GM21528 (cell line): Measurements from ENCODE around the gene SORCS2.

ENCODE experiments used
- ATAC-seq: cut with Tn5 transposase; IDR thresholded peaks from one replicate; pipeline ENCODE4 v1.9.1; 2021; ENCODE audit warnings: mild to moderate bottlenecking, moderate library complexity; ENCODE audit not compliant: unreplicated experiment, low FRiP score

Gene SORCS2

DNA sequence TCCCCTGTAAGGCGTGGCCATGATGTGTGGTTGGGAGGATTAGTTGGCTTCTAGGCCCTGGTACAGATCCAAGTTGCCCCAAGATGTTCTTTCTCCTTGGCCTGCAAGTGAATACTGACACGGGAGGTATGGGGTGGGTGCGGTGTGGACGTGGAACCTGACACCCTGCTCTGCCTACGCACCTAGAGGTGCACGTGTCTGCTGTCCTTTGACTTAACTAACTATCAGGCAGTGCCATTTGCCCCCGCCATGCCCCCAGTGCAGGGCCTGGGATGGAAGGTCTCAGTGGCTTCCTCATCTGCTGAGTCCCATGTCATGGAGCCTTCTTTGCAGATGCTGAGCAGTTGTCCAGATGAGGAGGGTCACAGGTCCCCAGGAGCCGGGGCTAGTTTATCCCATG lies 151.6 kb downstream of the SORCS2 start:
- no peak for ATAC-seq

DNA sequence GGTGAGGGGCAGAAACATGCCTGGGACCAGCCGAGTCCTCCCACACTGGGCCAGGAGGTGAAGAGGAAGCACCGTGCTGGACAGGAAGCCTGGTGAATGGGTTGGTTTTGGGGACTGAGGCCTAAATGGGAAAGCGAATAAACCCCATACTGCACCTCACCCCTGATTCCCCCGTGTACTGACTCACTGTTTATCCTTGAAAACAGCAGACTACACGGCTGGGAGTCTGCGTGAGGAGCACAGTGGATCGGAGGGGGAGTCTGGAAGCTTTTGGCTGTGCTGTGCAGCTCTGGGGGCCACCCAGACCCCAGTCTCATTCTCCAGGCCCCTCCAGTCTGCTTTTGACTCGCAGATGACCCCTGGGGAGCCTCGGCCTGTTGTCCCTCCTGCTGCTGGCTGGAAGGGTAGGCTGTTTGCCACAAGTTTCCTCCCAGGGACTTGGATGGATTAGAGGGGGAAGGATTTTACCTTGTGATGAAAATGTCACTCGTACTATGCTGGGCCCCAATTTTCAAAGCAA lies 152.4 kb downstream of the SORCS2 start:
- no peak for ATAC-seq

DNA sequence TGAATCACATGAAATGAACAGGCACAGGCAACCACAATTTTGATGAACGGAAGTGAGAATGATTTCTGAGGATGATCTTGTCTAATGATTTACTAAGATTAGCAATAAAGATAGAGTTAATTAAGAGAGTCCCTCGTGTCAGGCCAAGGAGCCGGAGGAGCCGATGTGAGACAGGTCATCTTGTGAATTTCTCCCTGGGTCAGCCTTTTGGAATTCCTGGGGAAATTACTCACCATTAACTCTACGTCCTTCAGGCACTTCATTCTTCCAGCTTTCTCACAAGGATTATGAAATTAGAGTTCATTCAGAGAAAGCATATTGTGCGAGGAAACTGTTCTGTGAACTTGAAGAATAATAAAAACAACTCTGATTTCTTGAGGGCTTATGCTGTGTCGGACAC lies 155.6 kb downstream of the SORCS2 start:
- ATAC-seq, result no peak

DNA sequence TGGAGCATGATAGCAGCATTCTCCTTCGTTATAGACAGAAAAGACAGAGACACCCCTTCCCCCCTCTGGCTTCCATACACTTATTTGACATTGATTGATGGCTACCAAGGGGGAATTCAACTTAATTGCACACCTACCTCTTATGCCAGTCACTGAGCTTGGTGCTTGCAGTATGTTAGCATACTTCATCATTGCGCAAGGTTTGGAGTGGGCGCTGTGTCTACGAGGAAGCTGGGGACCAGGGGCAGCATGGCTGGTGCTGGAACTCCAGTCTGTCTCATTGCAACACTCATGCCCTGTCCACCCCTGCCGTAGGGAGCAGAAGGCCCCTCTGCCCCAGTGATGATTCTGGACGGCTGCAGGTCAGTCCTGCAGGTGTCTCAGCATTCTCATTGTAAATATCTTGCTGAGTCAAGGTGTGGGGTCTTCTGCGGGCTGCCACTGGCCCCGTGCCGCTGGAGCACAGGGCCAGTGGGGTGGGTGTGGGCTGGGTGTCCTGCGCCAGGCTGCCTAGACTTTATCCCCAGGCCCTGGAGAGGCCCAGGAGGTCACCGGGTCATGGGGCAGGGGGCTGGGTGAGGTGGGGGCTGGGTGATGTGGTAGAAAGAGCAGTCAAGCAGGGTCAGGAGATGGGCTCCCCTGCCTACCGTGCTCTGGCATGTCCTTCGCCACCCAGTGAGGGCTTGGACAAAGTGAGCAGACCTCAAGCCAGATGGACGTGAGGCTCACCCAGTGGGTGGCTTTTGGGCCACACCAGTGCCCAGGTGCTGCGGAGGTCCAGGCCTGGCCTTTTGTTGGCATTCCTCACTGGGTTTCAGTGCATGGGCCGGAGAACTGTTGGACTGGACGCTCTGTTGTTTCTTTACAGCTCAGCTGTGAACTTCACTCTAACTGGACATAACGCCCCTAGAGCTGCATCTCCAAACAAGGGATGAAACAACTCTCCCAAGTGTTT lies 156.9 kb downstream of the SORCS2 start:
- ATAC-seq, result no peak

DNA sequence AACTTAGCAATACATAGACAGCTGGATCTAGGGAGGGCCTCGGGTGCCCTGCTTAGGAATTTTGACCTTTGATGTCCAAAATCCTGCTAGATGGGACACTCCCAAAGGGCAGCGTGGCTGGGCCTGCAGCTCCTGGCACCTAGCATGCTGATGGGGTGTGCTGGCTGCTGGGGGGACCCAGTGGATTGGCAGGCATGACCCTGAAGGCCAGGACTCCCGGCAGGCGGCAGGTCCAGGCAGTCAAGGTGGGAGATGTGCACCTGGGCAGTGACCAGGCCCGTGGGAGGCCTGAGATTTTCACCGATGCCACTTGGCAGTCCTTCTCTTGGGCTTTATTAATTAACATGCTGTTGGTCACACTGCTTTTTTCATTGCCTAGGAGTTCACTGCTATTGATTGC lies 158.1 kb downstream of the SORCS2 start:
- no peak for ATAC-seq

DNA sequence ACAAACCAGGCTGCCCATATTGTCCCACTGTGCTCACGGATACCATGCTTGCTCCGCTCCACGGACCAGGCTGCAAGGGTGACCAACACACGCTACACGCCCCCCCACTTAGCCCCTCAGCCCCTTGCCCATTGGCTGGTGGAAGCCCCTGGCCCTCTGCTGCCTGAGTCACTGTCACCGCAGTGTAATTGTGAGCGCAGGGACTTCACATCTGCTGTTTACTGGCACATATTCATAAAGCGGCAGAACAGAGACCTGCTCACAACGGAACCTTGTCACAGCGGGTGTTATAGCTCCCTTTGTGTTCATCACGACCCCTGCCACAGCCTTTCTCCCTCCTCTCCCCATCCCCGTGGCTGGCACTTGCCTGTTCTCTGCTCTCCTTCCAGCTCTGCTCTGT lies 158.7 kb downstream of the SORCS2 start:
- ATAC-seq, result no peak

DNA sequence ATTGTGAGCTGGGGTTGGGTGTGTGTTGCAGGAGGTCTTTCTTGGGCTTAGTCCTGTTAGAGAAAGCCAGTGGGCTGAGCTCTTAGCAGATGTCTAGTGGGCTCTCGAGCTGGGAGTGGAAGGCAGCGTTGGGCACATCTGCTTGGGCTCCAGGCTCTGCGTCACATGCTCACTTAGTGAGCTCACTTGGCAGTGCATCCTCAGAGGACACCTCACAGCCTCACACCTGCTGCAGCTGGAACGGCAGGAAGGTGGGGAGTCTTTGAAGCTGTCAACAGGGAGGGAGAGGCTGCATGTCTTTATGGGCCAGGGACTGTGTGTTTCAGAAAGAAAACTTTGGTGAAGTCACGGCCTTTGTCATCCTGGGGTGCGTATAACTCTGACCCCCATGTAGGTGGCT lies 160.1 kb downstream of the SORCS2 start:
- ATAC-seq, result no peak

DNA sequence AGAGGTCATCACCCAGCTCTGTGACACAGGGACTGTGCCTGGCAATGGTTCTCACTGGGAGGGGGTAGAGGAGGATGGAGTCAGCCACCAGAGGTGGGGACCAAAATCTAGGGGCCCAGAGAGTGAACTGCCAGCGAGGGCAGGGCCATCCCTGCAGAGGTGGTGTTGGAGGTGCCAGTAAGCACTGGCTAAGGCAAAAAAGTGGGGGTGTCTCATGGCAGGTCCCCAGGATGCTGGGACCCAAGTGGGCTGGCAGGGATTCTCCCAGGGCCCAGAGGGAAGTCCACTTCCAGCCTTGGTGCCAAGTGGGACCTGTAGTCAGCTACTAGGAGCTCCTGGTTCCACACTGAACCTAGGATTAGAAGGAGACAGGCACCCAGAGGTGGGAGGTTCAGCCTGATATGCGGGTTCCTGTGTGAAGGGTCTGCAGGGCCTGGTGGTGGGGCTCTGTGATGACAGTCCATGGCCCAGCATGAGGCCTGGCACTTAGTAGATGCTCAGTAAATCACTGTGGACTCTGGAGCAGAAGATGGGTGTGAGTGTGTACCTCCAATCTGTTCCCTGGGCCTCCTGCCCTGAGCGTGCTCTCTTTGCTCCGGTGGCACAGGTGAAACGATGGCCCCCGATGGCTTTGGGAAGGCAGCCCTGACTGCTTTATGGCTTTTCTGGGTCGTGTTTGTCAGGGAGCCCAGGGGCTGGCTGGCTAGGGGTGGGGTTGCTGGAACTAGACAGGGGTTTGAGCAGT lies 160.9 kb downstream of the SORCS2 start:
- no peak for ATAC-seq

DNA sequence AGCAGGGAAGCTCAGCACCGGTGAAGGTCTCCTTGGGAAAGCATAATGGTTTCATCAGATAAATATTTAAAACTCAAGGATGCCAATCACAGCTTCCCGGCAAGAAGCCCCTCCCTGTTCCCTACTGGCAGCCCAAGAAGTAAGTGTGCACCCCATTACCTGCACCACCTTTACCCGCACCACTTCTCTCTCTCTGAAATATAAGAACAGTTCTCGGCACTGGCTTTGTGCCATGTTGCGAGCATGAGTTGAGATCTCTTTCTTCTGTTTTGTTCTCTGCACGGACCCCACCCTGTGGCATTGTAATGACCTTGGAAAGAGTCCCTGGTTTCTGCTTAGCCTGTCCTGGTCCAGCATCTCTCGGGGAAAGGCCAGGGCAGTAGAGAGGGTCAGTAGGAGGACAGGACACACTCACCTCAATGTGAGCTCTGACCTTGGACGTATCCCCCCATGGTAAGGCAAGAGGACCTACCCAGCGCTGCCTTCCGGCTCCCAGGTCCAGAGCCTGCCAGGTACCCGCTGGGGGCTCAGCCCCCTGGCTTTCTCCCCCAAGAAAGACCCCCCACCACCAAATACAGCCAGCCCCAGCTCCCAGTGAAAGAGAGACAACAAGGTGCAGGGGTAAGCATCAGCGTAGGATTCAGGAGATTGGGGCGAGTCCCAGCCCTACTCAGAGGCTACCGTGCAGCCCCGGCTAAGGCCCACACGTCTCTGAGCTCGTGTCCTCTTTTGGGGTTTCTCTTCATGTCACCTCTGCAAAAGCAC lies 161.7 kb downstream of the SORCS2 start:
- ATAC-seq, result no peak

DNA sequence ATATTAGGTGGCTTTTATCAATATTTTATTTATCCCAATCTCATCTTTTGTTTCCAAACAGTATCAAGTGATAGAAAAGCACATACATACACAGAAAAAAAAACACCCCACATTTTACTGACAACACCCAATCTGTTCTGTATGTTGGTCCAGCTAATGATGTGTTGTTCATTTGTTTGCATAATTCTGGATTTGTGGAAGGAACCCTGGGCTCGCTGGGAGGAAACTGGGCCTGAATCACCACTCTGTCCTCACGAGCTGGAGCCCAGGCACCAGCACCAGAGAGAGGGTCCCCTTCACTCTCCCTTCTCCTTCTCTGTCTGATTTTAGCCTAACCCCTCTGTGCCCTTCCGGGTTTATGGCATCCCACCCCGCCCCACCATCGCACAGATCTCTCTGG lies 162.6 kb downstream of the SORCS2 start:
- ATAC-seq, result no peak

DNA sequence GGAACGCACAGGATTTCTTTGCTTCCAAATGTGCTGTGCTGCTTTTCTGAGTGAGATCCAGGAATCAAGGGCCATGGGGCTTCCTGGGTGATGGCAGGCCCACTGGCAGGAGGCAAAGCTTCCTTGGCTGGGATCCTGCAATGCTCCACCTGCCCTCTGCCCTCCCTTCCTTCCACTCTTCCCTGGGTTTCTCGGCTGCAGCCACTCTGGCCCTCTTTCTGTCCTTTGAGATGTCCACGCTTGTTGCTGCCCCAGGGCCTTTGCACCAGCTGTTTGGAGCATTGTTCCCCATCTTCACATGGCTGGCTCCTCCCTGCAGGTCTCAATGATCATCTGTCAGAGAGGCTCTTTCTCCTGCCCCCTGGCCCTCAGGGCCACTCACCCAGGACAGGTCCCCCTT lies 163.5 kb downstream of the SORCS2 start:
- ATAC-seq, result no peak

DNA sequence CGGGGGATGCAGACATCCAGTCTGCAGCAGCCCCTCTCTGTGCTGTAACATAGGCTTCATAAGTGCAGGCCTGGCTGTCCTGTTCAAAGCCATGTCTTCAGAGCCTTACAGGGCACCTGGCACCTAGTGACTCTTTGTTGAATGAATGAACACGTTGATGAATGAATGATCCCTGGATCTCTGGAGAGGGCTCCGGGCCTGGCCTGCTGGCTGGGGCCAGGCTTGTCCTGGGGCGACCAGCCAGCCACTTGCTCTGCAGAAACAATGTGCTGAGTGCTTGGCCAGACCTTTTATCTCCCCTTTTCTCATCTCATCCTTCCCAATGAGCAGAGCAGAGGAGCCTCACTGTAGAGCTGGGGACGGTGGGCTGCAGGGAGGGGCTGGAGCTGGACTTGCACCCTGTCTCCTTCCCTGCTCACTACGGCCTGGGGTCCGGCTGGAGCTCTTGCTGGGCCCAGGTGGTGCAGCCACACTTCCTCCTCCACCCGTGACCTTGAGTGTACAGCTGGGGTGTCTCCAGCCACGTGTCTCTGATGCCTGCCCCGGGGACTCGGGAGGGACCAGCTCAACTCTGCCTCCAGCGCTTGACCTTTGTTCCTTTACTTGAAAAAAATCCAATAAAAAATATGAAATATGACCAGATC lies 164.5 kb downstream of the SORCS2 start:
- ATAC-seq, result no peak

DNA sequence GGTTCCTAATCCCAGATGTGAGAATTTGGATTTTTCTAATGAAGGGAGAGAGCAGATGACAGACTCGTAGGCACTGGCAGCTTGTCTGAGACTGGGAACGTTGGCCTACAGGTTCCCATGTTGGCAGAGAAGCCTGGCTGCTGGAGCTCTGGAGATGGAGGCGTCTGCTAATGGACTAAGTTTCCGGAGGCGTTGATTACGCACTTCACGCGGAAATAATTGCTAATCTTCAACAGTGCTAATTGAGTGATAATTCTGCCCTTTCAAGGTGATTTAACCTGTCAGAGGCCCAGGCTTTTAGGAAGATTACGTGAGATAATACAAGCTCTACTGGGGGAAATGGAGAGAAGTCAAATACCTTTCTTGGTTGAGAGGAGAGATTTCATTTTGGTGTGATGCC lies 165.0 kb downstream of the SORCS2 start:
- no peak for ATAC-seq

DNA sequence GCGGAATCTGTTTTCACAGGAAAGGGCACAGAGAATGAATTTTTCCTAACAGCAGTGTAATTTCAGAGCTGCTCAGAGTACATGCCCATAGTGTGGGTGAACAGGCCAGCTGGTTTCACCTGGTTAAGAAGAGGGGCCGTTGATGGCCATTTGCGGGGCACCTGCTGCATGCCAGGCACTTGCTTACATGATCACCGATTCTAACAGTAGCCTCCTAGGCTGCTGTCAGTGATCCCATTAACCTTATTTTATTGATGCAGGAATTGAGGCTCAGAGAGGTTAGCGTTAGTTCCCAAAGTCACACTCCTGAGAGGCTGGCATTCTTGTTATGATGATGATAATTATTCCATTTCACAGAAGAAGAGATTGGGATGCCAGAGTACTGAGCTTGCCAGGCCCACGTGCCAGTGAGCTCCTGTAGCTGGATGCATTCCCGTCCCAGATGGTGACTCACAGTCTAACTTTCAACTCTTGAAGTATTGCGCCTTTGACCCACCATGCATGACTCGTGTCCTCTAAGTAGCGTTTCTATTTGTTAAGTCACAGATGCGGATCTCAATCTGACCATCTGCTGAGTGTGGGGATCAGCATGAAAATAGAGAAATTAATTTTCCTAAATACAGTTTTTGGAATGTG lies 165.9 kb downstream of the SORCS2 start:
- no peak for ATAC-seq

DNA sequence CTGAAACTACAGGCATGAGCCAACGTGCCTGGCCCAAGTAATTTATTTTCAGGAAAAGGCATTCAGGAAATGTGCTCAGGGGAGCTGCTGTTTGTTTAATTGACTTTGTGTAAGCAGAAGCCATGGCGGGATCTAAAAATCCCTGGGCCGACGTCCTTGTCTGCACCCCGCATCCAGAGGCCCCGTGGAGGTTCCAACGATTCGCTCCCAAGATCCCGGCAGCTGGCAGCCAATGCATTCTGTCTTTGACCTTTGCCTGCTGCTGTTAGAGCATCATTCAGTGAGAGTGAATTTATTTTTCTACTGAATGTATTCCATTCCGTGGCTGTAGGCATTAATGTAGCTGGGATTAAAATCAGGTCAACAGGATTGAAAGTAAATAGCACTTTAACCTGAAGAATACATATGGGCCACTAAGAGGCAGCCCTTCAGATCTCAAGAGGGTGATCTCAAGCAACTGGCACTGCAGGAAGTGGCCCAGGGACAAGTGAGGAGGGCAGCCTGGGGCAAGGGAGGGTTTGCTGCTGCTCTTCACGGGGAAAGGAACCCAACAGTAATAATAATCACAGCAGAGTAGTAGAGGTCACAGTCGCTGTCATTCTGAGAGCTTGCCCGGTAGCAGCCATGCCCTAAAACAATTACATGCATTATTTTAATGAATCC lies 167.2 kb downstream of the SORCS2 start:
- ATAC-seq, result no peak

DNA sequence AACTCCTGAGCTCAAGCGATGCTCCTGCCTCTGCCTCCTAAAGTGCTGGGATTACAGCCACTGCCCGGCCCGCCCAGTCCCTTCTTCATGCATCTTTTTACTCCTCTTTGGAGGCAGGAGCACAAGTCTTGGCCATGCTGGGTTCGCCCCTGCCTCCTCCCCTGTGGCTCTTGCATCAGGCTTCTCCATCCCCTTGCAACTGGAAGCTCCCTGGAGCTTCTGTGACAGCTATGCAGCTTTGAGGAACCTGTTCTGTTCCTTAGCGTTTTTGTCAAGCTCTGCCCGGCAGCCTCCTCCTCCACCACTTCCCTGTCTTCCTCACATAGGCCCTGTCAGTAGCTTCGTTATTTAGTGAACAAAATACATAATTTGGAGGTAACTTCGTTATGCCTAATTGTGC lies 168.5 kb downstream of the SORCS2 start:
- ATAC-seq, result no peak

DNA sequence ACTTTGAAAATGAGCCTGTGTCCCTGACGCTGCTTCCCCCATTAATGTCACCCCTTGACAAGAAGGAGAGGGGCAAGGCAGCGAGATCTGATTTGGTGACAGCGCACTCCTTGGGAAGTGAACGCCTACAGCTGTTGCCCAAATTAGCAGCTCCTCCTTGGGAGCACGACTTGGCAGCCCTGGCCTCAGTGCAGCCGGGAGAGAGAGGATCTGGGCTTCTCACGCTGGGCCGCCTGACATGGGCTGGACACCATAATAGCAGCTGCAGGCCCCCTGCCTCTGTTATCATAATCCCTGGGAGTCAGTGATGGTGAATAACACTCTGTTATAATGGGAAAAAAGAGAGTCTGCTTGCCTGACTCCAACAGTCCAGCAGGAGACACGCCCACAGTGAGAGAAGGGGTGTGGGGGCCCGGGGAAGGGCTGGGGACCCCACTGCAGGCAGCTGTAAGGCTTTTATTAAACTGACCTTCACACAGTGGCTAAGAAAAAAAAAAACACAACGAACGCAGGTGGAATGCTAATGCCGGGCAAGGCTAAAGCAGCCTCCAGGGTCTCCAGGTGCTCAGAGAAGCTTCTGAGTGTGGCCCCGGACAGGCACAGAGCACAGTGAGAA lies 169.1 kb downstream of the SORCS2 start:
- no peak for ATAC-seq

DNA sequence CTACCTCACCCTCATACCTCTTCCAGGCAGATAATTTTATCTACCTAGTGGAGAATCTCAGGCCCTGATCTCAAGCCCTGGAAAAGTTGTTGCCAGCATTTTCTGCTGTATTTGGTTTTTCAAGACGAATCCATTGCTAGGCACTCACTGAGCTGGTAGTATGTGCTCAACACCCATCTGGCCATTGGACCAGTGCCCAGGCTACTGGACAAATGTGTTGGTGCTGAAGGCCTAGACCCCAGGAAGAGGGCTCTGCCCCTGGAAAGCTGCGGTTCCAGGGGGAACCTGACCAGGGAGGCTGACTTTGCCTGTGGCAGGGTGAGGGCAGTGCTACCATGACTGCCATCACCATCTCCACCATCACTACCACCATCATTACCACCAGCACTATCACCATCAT lies 170.0 kb downstream of the SORCS2 start:
- ATAC-seq, result no peak

DNA sequence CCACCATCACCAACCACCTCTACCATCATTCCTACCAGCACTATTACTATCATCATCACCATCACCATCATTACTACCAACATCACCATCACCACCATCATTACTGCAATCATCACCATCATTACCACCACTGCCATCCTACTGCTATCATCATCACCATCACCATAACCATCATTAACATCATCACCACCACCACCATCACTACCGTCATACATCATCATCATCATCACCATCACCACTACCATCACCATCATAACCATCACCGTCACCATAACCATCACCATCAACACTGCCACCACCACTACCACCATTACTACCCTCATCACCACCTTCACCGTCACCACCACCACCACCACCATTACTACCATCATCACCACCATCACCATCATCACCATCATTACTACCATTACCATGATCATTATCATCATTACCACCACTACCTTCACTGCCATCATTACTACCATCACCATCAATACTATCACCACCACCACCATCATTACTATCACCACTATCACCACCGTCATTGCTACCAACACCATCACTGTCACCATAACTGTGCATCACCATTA lies 170.6 kb downstream of the SORCS2 start:
- ATAC-seq, result no peak
